ENCODE data around the gene OVCH2. TPM values are rescaled to one million over a fixed set of nuclear protein-coding genes. Genes with fewer than 3 reads are reported as not detected.

The OVCH2 gene
- total and polyA plus RNA-seq, 2 donors from 2014 or later = 2.3 to 2.5 TPM

DNA sequence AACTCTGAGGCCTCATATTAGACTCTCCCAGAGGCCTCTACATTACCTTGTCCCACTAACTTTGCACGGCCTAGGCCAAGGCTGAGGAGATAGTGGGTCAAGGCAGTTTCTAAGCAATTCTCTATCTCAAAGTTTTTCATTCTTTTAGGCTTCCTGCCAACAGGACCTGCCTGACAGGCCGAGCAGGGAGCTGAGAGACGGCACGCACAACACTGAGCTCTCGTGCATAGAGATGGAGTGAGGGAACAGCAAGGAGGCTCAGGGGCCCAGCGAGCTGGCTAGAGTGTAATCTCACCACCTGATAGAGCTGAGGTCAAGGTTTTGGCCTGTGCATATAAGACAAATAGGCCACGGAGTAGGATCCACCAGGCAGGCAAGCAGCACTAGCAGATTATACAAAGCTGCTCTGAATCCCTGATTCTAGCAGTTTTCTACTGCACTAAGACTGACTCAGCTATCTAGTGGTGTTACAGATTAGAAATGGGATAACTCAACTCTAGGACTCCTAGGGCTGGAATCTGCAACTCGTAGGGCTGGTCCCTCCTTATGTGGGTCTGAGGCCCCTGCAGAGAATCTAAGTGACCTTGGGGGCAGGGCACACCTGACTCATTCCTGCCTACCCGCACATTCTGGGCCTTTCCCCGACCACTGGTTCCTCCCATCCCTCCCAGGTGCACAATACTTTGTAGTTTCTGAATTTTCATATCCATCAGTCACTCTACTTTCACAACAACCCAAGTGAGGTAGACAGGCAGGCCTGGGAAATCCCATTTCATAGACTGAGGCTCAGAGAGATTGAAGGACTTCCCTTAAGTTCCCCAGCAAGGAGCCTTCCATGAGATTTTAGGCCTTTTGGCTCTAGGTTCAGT is 34.7 kb downstream of the OVCH2 start:
- no peak overlapping the region for H3K9ac ChIP-seq (ENCODE audit: low read length in 3 of 3)
- DNase-seq = no peak
- TF ChIP-seq, protein P1, sequence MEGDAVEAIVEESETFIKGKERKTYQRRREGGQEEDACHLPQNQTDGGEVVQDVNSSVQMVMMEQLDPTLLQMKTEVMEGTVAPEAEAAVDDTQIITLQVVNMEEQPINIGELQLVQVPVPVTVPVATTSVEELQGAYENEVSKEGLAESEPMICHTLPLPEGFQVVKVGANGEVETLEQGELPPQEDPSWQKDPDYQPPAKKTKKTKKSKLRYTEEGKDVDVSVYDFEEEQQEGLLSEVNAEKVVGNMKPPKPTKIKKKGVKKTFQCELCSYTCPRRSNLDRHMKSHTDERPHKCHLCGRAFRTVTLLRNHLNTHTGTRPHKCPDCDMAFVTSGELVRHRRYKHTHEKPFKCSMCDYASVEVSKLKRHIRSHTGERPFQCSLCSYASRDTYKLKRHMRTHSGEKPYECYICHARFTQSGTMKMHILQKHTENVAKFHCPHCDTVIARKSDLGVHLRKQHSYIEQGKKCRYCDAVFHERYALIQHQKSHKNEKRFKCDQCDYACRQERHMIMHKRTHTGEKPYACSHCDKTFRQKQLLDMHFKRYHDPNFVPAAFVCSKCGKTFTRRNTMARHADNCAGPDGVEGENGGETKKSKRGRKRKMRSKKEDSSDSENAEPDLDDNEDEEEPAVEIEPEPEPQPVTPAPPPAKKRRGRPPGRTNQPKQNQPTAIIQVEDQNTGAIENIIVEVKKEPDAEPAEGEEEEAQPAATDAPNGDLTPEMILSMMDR (IDR thresholded peaks at IDR 0.05; ENCODE audit: borderline replicate concordance, extremely low read depth, insufficient read depth) = no peak
- no peak overlapping the region for H3K4me3 ChIP-seq (ENCODE audit: low read length in 3 of 3)
- no peak overlapping the region for H3K27ac ChIP-seq (ENCODE audit: low read depth in 2 of 2, low read length in 2 of 2)
- H3K27me3 ChIP-seq (ENCODE audit: control insufficient read depth, insufficient read depth, low read length) = no peaks in the 10 kb centered on the region
- no peak for FAIRE-seq
- H3K36me3 ChIP-seq (ENCODE audit: control insufficient read depth in 2 of 3, insufficient read depth in 3 of 3, low read length in 3 of 3) = peaks cover 0 to 5% (median 2%) of the 10 kb centered on the region in 3 donors
- intact Hi-C loops (cut with DNase I) = no loop called here
- H3K9me3 ChIP-seq (ENCODE audit: control insufficient read depth in 2 of 3, insufficient read depth in 1 of 3, low read length in 3 of 3) = no peaks in the 10 kb centered on the region
- peaks cover 0 to 12% (median 4%) of the 10 kb centered on the region in 3 donors for H3K4me1 ChIP-seq (ENCODE audit: control insufficient read depth in 2 of 3, insufficient read depth in 2 of 3, low read depth in 1 of 3, low read length in 3 of 3)

DNA sequence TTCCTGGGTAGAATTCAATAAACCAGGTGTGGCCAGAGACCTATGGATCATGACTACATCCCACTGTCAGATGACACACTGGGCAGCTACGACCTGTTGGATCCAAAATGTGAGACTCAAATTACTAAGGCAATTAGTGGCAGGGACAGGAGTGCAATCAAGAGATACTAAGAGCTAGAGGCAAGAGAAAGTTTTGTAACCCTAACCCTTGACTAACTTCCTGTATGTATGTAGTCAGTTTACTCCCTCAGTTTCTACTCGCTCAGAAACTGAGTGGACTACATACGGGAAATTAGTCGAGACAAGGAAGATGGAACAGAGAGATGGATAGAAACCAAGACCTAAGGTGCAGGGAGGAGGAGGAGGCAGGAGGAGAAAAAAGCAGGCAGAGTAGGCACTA is 35.6 kb downstream of the OVCH2 start:
- Histone ChIP-seq H3K27me3 (ENCODE audit: control insufficient read depth, insufficient read depth, low read length) (no peaks in the 10 kb centered on the region), H3K36me3 (ENCODE audit: control insufficient read depth in 2 of 3, insufficient read depth in 3 of 3, low read length in 3 of 3) (peaks cover 0 to 7% (median 3%) of the 10 kb centered on the region in 3 donors), H3K9ac (ENCODE audit: low read length in 3 of 3) (no peak overlapping the region), H3K27ac (ENCODE audit: low read depth in 2 of 2, low read length in 2 of 2) (no peak overlapping the region), H3K4me3 (ENCODE audit: low read length in 3 of 3) (no peak overlapping the region), H3K9me3 (ENCODE audit: control insufficient read depth in 2 of 3, insufficient read depth in 1 of 3, low read length in 3 of 3) (no peaks in the 10 kb centered on the region), H3K4me1 (ENCODE audit: control insufficient read depth in 2 of 3, insufficient read depth in 2 of 3, low read depth in 1 of 3, low read length in 3 of 3) (peaks cover 0 to 12% (median 4%) of the 10 kb centered on the region in 3 donors)
- no peak for FAIRE-seq
- DNase-seq = no peak
- intact Hi-C loops (cut with DNase I) = no loop called here
- TF ChIP-seq, protein P1 (IDR thresholded peaks at IDR 0.05; ENCODE audit: borderline replicate concordance, extremely low read depth, insufficient read depth) = no peak

DNA sequence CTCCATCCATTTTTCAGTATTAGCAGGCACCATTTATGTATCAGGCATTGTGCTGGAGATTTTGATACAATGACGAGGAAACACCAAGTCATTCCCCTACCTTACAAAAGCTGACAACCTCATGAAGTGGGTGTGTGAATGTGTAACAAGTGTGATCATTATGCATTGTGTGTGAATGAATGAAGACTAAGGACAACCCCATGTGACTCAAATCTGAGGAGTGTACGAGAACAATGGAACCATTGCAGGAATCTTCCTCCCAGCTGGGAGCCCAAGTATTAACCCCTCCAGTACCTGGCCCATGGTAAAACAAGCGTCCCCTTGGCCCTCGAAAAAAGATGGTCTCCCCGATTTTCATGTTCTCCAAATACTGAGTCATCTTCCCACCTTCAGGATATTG is 37.4 kb downstream of the OVCH2 start:
- Histone ChIP-seq H3K4me3 (ENCODE audit: low read length in 3 of 3) (no peak overlapping the region), H3K36me3 (ENCODE audit: control insufficient read depth in 2 of 3, insufficient read depth in 3 of 3, low read length in 3 of 3) (peaks cover 0 to 7% (median 3%) of the 10 kb centered on the region in 3 donors), H3K9ac (ENCODE audit: low read length in 3 of 3) (no peak overlapping the region), H3K4me1 (ENCODE audit: control insufficient read depth in 2 of 3, insufficient read depth in 2 of 3, low read depth in 1 of 3, low read length in 3 of 3) (peaks cover 0 to 12% (median 4%) of the 10 kb centered on the region in 3 donors), H3K27me3 (ENCODE audit: control insufficient read depth, insufficient read depth, low read length) (no peaks in the 10 kb centered on the region), H3K27ac (ENCODE audit: low read depth in 2 of 2, low read length in 2 of 2) (no peak overlapping the region), H3K9me3 (ENCODE audit: control insufficient read depth in 2 of 3, insufficient read depth in 1 of 3, low read length in 3 of 3) (no peaks in the 10 kb centered on the region)
- DNase-seq = no peak
- FAIRE-seq = no peak
- TF ChIP-seq, protein P1 (IDR thresholded peaks at IDR 0.05; ENCODE audit: borderline replicate concordance, extremely low read depth, insufficient read depth) = no peak
- intact Hi-C loops (cut with DNase I) = no loop called here

Data from kidney (tissue), 14 donors.